Osteocyte (in vitro differentiated cells): Measurements from ENCODE around the gene NOD2. TPM values are rescaled to one million over a fixed set of nuclear protein-coding genes. Genes with fewer than 3 reads are reported as not detected.

ENCODE experiments used
- DNase-seq: peaks from one replicate; pipeline ENCODE4 v3.0.0; 2021; ENCODE audit warnings: mixed read lengths; ENCODE audit not compliant: unreplicated experiment; ENCODE audit errors: extremely low spot score
- H3K27ac Mint-ChIP-seq: one replicate; pipeline ENCODE4 v1.8.0; 2021; ENCODE audit warnings: mild to moderate bottlenecking, mixed read lengths; ENCODE audit not compliant: unreplicated experiment
- H3K27me3 Mint-ChIP-seq: one replicate; pipeline ENCODE4 v1.8.0; 2021; ENCODE audit warnings: mixed read lengths; ENCODE audit not compliant: unreplicated experiment
- H3K36me3 Mint-ChIP-seq: one replicate; pipeline ENCODE4 v1.8.0; 2021; ENCODE audit warnings: mixed read lengths; ENCODE audit not compliant: unreplicated experiment
- H3K4me1 Mint-ChIP-seq: one replicate; pipeline ENCODE4 v1.8.0; 2021; ENCODE audit warnings: mixed read lengths; ENCODE audit not compliant: unreplicated experiment
- H3K4me3 Mint-ChIP-seq: one replicate; pipeline ENCODE4 v1.8.0; 2021; ENCODE audit warnings: mild to moderate bottlenecking, moderate library complexity, mixed read lengths; ENCODE audit not compliant: unreplicated experiment
- H3K9me3 Mint-ChIP-seq: one replicate; pipeline ENCODE4 v1.8.0; 2021; ENCODE audit warnings: mixed read lengths; ENCODE audit not compliant: unreplicated experiment
- CTCF ChIP-seq: fragments of 200-600 bp; sonication (generic); IDR thresholded peaks from 2 replicates; pipeline ENCODE4 v1.5.0; 2021; ENCODE audit warnings: antibody characterized with exemption, mild to moderate bottlenecking, moderate library complexity
- total RNA-seq: library from RNA; stranded (reverse); gene quantifications from 2 replicates; pipeline ENCODE4 v1.2.1, GENCODE V29; 2021

Gene NOD2
- total RNA-seq, 1 donor from 2014 or later: not detected

DNA sequence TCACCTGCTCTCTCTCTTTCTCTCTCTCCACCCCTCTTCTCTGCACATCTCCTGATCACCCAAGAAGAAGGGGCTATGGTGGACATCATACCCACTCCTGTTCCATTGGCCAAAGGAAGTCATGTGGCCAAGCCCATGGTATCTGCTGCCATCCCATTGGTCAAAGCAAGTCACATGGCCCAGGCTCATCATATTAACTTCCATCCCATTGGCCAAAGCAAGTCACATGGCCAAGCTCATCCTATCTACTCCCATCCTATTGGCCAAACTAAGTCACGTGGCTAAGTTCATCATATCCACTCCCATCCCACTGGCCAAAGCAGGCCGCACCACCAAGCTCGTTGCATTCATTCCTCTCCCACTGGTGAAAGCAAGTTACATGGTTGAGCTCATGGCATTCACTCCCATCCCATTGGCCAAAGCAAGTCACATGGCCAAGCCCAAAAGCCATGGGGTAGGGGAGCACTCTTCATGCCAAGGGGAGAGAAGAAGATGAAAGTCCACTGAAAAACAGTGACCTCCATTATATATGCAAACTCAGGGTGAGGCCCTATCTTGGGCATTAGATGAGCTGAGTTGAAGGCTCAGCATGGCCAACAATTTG is 41.5 kb upstream of the NOD2 start:
- no peak for DNase-seq
- Mint-ChIP-seq H3K36me3 (no peaks in the 10 kb centered on the region), H3K9me3 (peaks cover 4% of the 10 kb centered on the region), H3K4me1 (no peaks in the 10 kb centered on the region), H3K4me3 (no peak overlapping the region), H3K27ac (no peak overlapping the region), H3K27me3 (peaks cover 13% of the 10 kb centered on the region)
- TF ChIP-seq CTCF: no peak

DNA sequence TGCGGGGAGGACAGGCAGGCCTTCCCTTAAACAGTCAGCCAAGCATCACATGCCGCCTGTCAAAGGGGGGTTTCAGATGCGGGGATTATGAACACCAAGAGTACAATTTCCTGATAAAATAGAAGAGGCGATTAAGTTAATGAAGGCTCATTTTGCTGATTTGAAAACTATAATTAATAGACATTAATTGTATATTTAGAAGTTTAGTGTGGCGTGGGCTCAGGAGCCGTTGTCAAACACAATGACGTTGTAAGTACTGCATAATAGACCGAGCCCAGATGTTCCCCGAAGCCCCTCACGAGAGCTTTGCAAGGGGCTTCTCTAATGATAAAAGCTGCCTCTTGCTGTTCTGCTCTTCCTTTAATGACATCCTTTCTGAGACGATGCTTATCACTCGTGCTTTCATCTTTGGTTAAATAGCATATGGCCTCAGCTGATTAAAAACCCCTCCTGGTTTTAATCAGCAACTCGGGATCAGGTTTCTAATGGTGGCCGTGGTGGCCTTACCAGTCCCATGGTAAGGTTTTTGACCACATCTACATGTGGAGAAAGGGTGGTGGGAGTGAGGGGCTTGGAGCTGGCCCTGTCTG is 40.5 kb upstream of the NOD2 start:
- H3K4me3 Mint-ChIP-seq: no peak overlapping the region
- no peak for TF ChIP-seq CTCF
- H3K4me1 Mint-ChIP-seq: no peaks in the 10 kb centered on the region
- peaks cover 4% of the 10 kb centered on the region for H3K9me3 Mint-ChIP-seq
- no peak overlapping the region for H3K27ac Mint-ChIP-seq
- H3K36me3 Mint-ChIP-seq: no peaks in the 10 kb centered on the region
- no peak for DNase-seq
- H3K27me3 Mint-ChIP-seq: peaks cover 7% of the 10 kb centered on the region

GRCh38 chr16:50653633-50654519 is 39.5 kb upstream of the NOD2 start:
- Mint-ChIP-seq H3K27ac (no peak overlapping the region), H3K4me3 (no peak overlapping the region), H3K4me1 (no peaks in the 10 kb centered on the region), H3K36me3 (no peaks in the 10 kb centered on the region), H3K9me3 (peaks cover 4% of the 10 kb centered on the region), H3K27me3 (no peaks in the 10 kb centered on the region)
- DNase-seq: no peak
- no peak for TF ChIP-seq CTCF

DNA sequence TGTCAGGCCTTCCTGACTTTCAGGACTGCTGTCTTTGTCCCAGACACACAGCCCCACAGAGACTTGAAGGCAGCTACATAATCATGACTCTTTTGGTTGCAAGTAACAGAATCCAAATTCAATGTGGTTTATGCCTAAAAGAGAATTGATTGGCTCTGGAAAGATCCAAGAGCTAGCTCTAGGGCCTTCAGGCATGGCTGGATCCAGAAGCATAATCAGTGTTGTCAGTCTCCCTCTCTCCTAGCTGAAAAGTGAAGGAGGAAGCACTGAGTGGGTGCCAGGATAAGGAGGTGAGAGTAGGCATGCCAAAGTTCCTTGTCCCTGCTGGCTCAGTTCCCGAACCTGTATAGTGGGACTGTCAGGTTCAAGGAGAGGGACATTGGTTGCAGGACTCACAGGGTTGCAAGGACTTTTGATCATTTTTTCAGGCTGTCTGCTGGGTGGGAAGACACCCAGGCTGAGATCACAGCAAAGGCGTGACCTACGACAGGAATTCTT is 37.8 kb upstream of the NOD2 start:
- TF ChIP-seq CTCF: no peak
- no peaks in the 10 kb centered on the region for H3K36me3 Mint-ChIP-seq
- no peak overlapping the region for H3K4me3 Mint-ChIP-seq
- H3K27ac Mint-ChIP-seq: no peak overlapping the region
- H3K9me3 Mint-ChIP-seq: peaks cover 4% of the 10 kb centered on the region
- no peak for DNase-seq
- H3K4me1 Mint-ChIP-seq: no peaks in the 10 kb centered on the region
- peaks cover 1% of the 10 kb centered on the region for H3K27me3 Mint-ChIP-seq

DNA sequence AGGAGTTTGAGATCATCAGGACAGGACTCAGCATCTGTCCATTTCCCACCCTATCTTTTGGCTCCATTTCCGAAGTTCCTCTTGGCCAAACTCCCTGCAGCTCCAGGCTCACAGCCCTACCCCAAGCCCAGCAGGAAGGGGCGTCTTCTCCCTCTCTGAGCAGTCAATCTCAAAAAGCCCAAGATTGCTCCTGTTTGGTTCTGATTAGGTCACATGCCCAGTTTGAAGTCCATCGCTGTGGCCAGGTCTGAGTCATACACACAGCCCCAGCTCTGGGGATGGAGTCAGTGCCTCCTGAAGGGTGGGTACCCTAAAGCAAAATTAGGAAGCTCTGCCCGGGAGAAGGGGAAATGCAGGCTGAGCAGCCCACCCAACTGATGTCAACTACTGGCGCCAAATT is 36.2 kb upstream of the NOD2 start:
- Mint-ChIP-seq H3K4me1 (no peaks in the 10 kb centered on the region), H3K27me3 (peaks cover 2% of the 10 kb centered on the region), H3K4me3 (no peak overlapping the region), H3K36me3 (no peaks in the 10 kb centered on the region), H3K9me3 (no peaks in the 10 kb centered on the region), H3K27ac (no peak overlapping the region)
- no peak for DNase-seq
- TF ChIP-seq CTCF: no peak
